ENCODE measurements around the gene ABCA1.

Gene ABCA1

DNA sequence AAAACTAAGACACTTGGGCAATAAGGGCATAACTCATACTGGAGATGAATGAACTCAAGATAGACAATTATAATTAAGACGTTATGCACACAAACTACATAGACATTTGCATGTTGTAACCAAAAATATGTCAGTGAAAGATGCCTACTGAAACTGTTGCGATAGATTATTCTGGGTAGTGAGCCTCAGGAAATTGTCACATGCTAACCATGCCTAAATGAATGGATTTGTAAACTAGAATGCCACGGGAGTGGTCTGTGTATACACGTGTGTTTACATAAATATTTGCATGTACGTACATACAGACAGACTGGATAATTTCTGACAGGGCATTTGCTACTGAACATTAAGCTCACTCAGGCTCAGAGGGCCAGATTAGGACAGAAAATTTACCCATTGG lies 162.8 kb downstream of the ABCA1 start:
- DNase-seq (ENCODE audit: low read depth, low spot score), result no peak

DNA sequence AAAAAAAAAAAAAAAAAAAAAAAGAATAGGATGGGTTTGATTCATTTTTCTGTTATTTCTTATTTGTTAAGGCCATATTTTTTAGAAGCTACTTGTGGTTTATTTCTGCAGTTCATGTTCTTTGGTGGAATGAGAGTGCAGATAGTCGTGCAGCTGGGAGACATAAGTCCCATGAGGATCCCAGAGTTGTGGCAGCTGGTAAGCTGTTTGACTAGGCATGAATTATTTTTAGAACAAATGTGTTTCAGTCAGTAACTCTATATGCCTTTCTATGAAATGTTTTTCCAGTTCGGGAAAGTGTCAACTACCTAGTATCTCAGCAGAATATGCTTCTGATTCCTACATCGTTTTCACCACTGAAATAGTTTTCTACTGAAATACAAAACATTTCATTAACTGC lies 169.0 kb downstream of the ABCA1 start:
- DNase-seq (ENCODE audit: low read depth, low spot score), result no peak

DNA sequence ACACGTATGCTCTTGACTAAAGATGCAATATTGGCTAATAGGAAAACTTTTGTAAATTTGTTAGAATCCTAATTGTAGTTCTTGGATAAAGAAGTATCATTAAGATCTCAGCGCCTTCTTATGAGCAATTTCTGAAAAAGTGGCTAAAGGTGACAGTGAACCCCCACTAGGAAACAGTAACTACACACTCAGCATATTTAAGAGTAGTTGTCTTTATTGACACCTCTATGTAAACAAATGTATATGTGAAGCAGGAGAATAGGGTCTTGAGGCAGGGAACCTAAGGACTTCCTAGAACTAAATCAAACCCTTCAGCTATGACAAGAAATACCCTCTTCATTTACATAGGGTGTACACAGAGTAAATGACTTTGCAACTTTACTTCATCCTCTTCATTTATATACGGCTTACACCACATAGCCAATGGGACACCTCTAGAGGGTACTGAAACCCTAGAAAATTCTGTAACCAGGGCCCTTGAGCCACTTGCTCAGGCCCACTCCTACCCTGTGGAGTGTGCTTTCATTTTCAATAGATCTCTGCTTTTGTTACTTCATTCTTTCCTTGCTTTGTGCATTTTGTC lies 177.7 kb downstream of the ABCA1 start:
- DNase-seq (ENCODE audit: low read depth, low spot score), result no peak

DNA sequence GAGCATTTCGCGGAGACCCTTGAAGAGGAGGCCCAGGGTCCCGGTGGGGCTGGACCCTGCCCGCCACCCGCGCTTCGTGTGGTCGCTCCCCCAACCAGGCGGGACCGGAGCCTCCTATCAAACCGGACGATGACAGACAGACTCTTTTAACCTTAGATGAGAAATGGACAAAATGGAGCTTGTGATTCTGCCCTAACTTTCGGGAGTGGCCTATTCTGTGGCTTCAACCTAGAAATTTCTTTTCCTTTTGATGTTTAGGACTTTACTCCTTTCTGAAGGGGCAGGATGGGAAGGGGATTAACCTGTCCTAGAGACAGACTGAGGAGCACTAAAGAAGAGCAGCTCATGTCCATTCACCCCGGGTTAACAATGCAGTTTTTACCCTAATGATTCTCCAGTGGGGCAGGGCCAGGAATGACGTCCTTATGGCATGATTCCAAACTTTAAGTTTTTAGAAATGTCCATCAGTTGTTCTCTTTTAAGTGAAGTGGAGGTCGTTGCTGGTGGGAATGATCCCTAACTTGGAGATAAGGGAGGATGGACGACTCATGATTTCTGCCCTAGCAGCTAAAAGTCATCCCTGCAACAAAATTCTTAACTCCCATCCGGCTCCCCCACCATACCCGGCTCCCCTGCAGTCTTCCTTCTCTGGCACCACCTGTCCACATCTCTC lies 179.5 kb downstream of the ABCA1 start:
- no peak for DNase-seq (ENCODE audit: low read depth, low spot score)

DNA sequence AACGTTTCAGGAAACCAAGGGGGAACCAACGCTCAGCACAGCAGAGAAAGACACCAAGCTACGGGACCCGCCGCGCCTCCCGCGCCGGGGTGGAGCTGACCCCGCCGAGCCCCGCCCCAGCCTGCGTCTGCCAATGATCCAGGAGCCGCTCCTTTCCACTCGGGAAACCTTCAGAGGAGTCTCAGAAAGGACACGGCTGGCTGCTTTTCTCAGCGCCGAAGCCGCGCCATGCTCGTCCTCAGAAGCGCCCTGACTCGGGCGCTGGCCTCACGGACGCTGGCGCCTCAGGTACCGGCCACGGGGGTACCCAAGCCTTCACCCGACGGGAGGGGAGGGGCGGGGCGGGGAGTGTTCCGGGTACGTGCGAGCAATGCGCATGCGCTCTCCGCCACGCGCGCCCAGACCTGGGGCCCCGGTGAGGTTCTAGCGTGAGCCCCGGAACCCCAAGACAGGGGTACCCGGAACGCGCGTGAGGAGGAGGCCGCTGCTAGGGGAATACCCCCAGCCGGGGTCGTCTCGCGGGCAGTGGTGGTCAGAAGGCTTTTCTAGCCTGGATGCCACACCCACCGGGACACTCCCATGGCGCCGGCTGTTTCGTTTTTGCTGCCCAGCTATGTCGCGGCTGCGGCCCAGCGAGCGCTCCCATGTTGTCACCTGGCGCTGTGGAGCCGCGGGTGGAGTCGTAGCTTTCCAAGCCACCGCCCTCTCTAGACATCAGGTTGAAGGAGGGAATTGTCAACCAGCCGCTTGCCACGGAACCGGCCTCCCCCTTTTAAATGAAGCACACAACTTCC lies 180.2 kb downstream of the ABCA1 start, which contains the start of gene NIPSNAP3A:
Gene NIPSNAP3A (plus strand): TSS at position 119 of the 794 bp plus-strand sequence. CDS start 110 bp downstream, at position 229.
- DNase-seq (ENCODE audit: low read depth, low spot score), result peak; percentile 44

DNA sequence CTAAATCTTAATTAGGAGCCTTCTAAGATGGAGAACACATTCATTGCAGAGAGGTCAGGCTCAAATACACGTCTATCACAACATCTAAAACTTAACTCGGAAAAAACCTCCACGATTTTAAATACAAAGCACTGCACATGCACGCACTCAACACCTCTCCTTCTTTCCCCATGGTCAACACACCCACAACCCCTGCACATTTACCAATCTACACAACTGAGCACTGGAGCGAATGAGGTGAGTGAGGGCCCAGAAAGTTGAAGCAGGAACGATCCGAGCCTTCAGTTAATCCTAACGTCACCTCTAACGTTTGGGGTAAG lies 180.8 kb downstream of the ABCA1 start:
- DNase-seq (ENCODE audit: low read depth, low spot score), result no peak

DNA sequence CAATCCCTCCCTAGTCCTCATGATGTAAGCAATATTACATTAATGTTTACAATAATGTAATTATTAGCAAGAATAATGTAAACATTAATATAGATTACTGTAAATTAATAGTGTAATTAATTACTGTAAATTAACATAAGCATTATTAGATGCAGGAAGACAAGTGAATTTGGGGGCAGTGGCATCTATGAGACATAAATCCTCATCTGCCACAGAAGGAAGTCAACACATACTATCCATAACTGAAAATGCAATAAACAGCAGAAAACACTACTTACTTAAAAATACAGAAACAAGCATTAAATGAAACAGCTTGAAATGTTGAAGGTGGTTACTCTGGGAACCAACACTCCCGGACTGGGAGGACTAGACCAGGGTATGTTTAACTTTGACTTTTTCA lies 181.2 kb downstream of the ABCA1 start:
- DNase-seq (ENCODE audit: low read depth, low spot score), result no peak

DNA sequence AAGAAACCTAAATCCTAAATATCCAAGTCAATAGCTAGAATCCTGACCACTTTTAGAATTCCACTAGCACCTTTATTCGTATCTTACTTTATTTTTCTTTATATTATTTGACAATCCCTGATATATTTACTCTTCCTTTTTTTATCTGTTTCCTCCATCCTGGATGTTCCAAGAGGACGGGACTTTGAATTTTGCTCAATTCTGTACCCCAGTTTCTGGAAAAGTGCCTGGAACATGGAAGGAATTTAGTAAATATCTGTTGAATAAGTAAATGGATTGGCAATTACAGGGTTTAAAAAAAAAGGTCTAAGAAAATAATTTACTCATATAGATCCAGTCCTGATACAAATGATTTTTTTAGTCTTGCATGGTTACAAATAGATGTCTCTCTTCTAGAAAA lies 181.7 kb downstream of the ABCA1 start:
- no peak for DNase-seq (ENCODE audit: low read depth, low spot score)

DNA sequence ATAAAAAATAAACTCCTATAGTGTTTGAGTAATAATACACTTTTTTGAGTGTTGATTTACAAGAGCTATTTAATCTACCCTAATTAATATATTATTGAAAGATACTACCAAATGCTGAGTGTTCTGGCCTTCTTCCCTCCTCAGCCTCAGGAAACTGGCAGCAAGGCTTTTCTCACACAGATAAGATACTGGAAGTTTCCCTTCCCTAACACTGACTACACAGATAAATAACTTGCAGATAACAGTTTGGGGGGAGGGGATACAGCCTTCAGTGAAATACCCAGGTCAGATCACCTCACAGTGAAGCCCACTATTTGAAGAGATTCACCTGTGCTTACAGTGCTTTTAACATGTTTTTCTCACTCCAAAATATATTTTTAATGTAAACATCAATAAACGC lies 182.1 kb downstream of the ABCA1 start:
- DNase-seq (ENCODE audit: low read depth, low spot score), result no peak

DNA sequence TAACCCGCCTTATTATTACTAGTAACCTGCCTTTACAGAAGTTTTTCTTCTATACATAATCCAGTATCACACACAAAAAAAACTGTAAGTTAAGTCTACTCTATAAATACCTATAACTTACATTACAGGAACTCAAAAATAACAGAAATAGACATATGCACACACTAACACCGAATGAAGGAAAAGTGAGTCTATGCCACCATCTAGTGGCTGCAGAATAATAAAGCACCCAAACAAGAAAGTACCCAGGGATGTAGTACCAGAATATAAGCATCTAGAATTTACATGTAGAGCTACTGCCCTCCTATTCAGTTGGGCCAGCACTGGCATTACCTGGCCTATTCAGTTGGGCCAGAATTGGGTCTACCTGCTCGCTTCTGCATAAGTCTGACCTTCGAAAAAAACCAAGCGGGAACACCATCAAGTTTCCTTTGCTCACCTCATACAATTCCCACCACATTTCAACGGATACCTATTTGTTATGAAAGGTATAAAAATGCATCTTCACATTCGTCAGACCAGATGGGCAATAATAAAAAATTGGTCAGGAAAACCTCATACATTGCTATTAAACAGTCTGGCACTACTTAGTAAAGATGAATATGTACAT lies 184.5 kb downstream of the ABCA1 start:
- peak; percentile 47 for DNase-seq (ENCODE audit: low read depth, low spot score)

DNA sequence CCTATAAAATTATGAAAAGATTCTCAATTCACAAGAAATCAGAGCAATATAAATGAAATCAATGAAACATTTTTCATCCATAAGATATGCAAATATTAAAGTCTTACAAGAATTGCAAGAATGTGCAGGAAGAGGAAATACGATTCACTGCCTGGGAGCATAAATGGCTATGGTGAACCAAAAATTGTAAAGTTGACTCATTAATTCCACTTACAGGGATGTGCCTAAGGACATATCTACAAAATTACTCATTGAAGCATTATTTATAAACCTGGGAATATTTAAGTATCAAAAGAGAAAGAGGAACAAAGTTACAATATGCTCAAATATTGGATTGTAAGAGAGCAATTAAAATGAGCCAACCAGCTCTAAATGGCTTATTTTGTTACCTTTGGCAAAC lies 187.3 kb downstream of the ABCA1 start:
- DNase-seq (ENCODE audit: low read depth, low spot score), result no peak

DNA sequence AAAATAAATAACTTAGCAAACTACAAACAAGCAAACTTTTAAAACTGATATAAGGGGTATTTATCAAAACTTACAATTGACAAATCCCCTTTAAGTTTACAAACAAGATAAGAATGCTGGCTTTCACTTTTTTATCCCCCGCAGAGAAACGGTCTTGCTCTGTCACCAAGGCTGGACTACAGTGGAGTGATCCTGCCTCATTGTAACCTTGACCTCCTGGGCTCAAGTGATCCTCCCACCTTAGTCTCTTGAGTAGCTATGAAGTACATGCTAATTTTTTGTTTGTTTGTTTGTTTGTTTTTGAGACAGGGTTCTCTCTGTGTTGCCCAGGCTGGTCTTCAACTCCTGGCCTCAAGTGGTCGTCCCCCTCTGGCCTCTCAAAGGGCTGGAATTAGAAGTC lies 189.5 kb downstream of the ABCA1 start:
- DNase-seq (ENCODE audit: low read depth, low spot score), result no peak
